Osteocyte (in vitro differentiated cells): Measurements from ENCODE around the gene ANKRD44. TPM values are rescaled to one million over a fixed set of nuclear protein-coding genes. Genes with fewer than 3 reads are reported as not detected.

Experiments
- DNase-seq: peaks from one replicate; pipeline ENCODE4 v3.0.0; 2021; ENCODE audit warnings: mixed read lengths; ENCODE audit not compliant: unreplicated experiment; ENCODE audit errors: extremely low spot score
- H3K27ac Mint-ChIP-seq: one replicate; pipeline ENCODE4 v1.8.0; 2021; ENCODE audit warnings: mild to moderate bottlenecking, mixed read lengths; ENCODE audit not compliant: unreplicated experiment
- H3K27me3 Mint-ChIP-seq: one replicate; pipeline ENCODE4 v1.8.0; 2021; ENCODE audit warnings: mixed read lengths; ENCODE audit not compliant: unreplicated experiment
- H3K36me3 Mint-ChIP-seq: one replicate; pipeline ENCODE4 v1.8.0; 2021; ENCODE audit warnings: mixed read lengths; ENCODE audit not compliant: unreplicated experiment
- H3K4me1 Mint-ChIP-seq: one replicate; pipeline ENCODE4 v1.8.0; 2021; ENCODE audit warnings: mixed read lengths; ENCODE audit not compliant: unreplicated experiment
- H3K4me3 Mint-ChIP-seq: one replicate; pipeline ENCODE4 v1.8.0; 2021; ENCODE audit warnings: mild to moderate bottlenecking, moderate library complexity, mixed read lengths; ENCODE audit not compliant: unreplicated experiment
- H3K9me3 Mint-ChIP-seq: one replicate; pipeline ENCODE4 v1.8.0; 2021; ENCODE audit warnings: mixed read lengths; ENCODE audit not compliant: unreplicated experiment
- CTCF ChIP-seq: fragments of 200-600 bp; sonication (generic); IDR thresholded peaks from 2 replicates; pipeline ENCODE4 v1.5.0; 2021; ENCODE audit warnings: antibody characterized with exemption, mild to moderate bottlenecking, moderate library complexity
- total RNA-seq: library from RNA; stranded (reverse); gene quantifications from 2 replicates; pipeline ENCODE4 v1.2.1, GENCODE V29; 2021

Gene ANKRD44
- total RNA-seq, 1 donor from 2014 or later: 16.6 TPM

- Mint-ChIP-seq H3K4me3 (no peak overlapping the region), H3K9me3 (no peaks in the 10 kb centered on the region), H3K4me1 (peaks cover 7% of the 10 kb centered on the region), H3K27me3 (no peaks in the 10 kb centered on the region), H3K36me3 (no peaks in the 10 kb centered on the region), H3K27ac (no peak overlapping the region)
- DNase-seq: no peak
- TF ChIP-seq CTCF: no peak
Measured at GRCh38 chr2:197273485-197273884, 37.1 kb downstream of the ANKRD44 start.

DNA sequence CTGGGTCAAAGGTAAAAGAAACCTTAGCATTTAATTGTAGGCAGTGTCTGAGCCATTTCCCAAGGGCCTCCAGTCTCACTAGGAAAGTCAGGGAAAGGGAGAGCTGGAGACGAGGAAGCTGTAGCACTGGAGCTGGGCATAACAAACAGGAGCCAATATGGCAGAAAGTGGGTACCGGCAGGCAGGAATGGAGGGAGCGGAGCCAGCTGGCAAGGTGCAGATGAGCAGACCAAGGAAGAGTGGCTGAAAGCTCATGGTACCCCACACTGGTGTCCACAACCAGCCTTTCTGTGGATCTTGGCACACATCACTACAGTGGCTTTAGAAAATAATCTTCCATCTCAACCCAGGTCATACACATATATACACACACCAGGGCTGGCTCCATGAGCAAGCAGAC lies 40.0 kb downstream of the ANKRD44 start:
- no peaks in the 10 kb centered on the region for H3K27me3 Mint-ChIP-seq
- peaks cover 5% of the 10 kb centered on the region for H3K4me1 Mint-ChIP-seq
- H3K4me3 Mint-ChIP-seq: no peak overlapping the region
- no peaks in the 10 kb centered on the region for H3K9me3 Mint-ChIP-seq
- H3K36me3 Mint-ChIP-seq: no peaks in the 10 kb centered on the region
- no peak for DNase-seq
- no peak for TF ChIP-seq CTCF
- no peak overlapping the region for H3K27ac Mint-ChIP-seq

DNA sequence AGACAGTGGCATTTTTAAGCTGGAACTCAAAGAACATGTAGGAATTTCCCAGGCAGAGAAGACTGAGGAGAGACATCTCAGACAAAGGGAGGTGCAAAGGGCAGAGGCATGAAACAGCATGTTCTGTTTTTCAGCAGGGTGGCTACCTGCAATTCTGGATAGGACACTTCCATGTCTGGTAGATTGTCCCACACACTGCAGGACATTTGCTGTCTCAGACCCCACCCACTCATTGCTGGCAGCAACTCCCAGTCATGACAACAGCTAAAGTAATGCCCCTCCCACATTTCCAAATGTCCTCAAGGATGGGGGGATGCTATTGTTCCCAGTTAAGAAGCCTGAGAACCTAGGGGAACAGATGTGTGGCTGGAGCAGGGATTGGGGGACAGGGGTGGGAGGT lies 40.8 kb downstream of the ANKRD44 start:
- Mint-ChIP-seq H3K4me3 (no peak overlapping the region), H3K27me3 (no peaks in the 10 kb centered on the region)

DNA sequence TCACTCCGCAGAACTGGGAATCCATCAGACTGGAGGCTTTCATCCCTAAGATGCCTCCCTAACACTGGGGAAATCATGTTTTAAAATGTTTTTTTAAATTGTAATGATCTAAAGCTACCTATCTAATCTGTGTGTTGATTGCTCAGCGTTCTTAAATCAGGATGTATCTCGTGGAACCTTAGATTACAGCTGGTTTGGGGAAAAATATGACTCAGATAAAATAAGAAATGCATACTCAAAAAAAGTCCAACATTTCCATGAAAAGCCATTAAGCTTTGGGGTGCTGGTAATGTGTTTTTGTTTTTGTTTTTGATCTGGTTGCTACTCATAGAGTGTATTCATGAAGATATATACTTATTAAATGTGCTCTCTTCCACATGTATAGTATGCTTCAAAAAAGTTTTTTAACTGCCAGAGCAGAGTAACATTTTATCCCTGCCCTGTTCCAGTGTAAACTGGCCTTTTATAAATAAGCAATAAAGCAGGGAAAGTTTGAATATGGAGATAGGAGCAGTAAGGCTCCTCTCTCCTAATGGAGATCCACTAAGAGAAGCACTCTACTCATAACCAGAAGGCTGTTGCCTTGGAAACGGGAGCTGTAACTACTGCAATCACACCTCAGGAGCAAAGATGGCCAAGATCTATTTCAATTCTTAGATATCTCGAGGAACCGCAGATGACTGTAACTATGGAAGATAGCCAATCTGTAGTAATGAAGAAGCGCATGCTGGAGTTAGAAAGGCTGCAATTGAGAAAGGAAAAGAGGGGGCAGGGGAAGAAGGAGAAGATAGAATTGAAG lies 41.6 kb downstream of the ANKRD44 start:
- Mint-ChIP-seq H3K4me1 (peaks cover 12% of the 10 kb centered on the region), H3K9me3 (no peaks in the 10 kb centered on the region), H3K27me3 (no peaks in the 10 kb centered on the region), H3K36me3 (no peaks in the 10 kb centered on the region), H3K4me3 (no peak overlapping the region), H3K27ac (no peak overlapping the region)
- no peak for TF ChIP-seq CTCF
- DNase-seq: no peak

More for the DNA sequence above, 40.8 kb downstream of the ANKRD44 start:
- H3K9me3 Mint-ChIP-seq: no peaks in the 10 kb centered on the region
- H3K36me3 Mint-ChIP-seq: no peaks in the 10 kb centered on the region
- TF ChIP-seq CTCF: no peak
- no peak for DNase-seq
- H3K27ac Mint-ChIP-seq: no peak overlapping the region
- peaks cover 6% of the 10 kb centered on the region for H3K4me1 Mint-ChIP-seq

DNA sequence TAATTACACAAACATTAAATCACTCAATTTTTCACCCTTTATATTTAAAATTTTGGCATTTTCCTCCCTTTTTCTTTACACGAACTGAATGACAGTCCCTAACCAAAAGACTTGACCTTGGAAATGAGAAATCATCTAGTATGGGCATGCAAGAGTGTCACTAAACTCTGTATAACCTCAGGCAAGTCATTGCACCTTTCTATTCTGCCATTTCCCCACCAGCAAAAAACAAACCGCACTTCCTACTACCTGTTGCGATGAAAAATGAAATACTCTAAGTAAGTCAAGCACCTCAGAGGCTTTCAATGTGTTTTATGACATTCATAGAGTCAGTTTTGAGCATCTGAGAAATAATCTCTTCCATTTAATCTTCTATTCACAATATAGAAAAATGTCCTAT lies 44.1 kb downstream of the ANKRD44 start:
- Mint-ChIP-seq H3K36me3 (no peaks in the 10 kb centered on the region), H3K27me3 (no peaks in the 10 kb centered on the region), H3K9me3 (no peaks in the 10 kb centered on the region), H3K4me1 (peaks cover 23% of the 10 kb centered on the region), H3K4me3 (no peak overlapping the region), H3K27ac (no peak overlapping the region)
- no peak for DNase-seq
- TF ChIP-seq CTCF: no peak
